Measurements from ENCODE around the gene BCL11B. TPM values are rescaled to one million over a fixed set of nuclear protein-coding genes. Genes with fewer than 3 reads are reported as not detected.

The BCL11B gene
- total RNA-seq, 6 donors from 2014 or later = 1.1 to 4.5 (median 2.2) TPM

DNA sequence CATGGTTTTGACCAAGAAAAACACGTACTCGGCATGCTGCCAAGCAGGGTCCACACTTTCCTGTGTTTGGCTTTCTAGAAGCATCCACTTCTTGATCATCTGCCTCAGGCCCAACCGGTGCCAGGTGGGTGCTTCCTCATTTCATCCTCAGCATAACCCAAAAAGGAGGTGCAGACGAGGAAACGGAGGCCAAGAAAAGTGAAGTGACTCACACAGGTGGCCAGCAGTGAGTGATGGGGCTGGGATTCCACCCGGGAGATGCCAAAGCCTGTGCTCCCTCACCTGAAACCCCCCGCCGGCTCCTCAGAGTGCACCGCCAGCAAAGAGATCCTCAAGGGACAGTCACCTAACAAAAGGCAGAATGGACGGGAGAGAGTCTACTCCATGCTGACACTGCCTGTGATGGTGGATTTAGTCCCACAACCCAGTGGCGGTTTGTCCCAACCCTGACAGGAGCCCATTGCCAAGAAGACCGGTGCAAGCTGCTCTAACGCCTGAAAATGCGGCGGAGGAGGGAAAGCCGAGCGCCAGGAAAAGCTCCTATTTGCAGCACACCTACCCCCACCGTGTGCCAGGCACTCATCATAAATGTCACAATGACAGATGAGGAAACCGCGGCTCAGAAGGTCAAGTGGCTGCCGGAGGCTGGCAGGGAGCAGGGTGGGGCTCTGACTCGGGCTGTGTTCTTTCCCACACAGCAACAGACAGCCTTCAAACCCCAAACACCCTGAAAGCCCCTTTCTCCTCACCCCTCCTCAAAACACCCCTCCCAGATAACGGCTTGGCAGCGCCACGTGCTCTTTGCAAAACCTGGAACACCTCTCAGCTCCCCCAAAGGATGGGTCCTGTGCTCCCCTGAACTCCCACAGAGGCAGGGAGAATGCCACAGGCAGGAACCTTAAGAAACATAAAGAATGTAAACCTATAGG is 18.8 kb downstream of the BCL11B start:
- ATAC-seq (ENCODE audit: low FRiP score in 2 of 2) (no peak), DNase-seq (no peak)
- 60 to 64% methylated on average over 23 to 25 of the region's 25 CpGs for WGBS, 2 donors
- Histone ChIP-seq H3K27me3 (no peaks in the 10 kb centered on the region), H3K4me1 (no peaks in the 10 kb centered on the region), H3K4me3 (no peak overlapping the region), H3K27ac (no peak overlapping the region), H3K36me3 (no peaks in the 10 kb centered on the region), H3K9me3 (no peaks in the 10 kb centered on the region)
- TF ChIP-seq POLR2AphosphoS5 (IDR thresholded peaks at IDR 0.05) = no peak
- no peak for TF ChIP-seq EP300 (IDR thresholded peaks at IDR 0.05)
- TF ChIP-seq POLR2A (IDR thresholded peaks at IDR 0.05) = no peak
- TF ChIP-seq, protein P1, sequence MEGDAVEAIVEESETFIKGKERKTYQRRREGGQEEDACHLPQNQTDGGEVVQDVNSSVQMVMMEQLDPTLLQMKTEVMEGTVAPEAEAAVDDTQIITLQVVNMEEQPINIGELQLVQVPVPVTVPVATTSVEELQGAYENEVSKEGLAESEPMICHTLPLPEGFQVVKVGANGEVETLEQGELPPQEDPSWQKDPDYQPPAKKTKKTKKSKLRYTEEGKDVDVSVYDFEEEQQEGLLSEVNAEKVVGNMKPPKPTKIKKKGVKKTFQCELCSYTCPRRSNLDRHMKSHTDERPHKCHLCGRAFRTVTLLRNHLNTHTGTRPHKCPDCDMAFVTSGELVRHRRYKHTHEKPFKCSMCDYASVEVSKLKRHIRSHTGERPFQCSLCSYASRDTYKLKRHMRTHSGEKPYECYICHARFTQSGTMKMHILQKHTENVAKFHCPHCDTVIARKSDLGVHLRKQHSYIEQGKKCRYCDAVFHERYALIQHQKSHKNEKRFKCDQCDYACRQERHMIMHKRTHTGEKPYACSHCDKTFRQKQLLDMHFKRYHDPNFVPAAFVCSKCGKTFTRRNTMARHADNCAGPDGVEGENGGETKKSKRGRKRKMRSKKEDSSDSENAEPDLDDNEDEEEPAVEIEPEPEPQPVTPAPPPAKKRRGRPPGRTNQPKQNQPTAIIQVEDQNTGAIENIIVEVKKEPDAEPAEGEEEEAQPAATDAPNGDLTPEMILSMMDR (IDR thresholded peaks at IDR 0.05) = no peak

DNA sequence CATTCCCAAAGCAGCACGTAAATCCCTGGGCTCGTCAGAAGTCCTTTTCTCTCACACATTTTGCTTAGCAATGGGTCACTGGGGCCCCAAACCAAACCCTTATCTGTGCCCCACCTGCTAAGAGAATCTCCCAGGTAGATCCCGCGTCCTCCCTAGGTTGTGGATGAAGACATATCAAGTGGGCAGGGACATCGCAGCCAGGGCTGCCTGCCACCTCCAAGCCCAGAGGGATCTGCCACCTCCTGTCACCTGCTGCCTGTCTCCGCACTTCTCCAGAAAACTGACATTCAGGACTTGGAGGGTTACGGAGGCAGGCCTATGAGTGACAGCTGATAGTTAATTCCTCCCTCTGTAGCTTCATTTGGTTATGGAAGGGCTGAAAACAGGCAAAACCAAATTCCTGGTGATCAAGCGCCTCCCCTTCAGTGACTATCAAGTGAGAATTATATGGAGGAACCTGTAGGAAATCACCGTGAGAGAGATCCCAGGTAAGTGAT is 19.5 kb downstream of the BCL11B start:
- H3K27me3 ChIP-seq = peaks cover 0 to 3% (median 0%) of the 10 kb centered on the region in 4 donors
- TF ChIP-seq EP300 (IDR thresholded peaks at IDR 0.05) (no peak), POLR2A (IDR thresholded peaks at IDR 0.05) (no peak), POLR2AphosphoS5 (IDR thresholded peaks at IDR 0.05) (no peak)
- TF ChIP-seq, protein P1 (IDR thresholded peaks at IDR 0.05) = no peak
- H3K9me3 ChIP-seq = no peaks in the 10 kb centered on the region
- no peaks in the 10 kb centered on the region for H3K4me1 ChIP-seq
- no peak for DNase-seq
- no peak for ATAC-seq (ENCODE audit: low FRiP score in 2 of 2)
- no peaks in the 10 kb centered on the region for H3K36me3 ChIP-seq
- 74 to 78% methylated on average over 9 of the region's 9 CpGs for WGBS, 2 donors
- H3K4me3 ChIP-seq = no peak overlapping the region
- no peak overlapping the region for H3K27ac ChIP-seq

DNA sequence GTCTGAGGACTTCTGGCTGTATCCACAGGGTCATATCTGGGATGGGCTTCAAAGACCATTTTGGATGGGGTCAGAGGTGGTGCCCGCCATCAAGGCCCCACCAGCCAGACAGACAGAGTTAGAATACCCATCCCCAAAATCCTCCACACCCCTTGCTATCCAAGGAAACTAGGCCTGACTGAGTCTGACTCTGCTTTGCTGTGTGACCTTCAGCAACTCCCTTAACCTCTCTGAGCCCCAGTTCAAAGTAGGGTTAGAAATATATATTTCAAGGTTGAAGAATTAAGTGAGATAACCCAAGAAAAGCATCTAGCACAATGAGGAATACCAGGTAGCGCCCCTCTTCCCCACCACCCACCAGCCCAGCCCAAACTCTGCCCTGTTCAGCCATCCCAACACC is 20.3 kb downstream of the BCL11B start:
- no peaks in the 10 kb centered on the region for H3K9me3 ChIP-seq
- peaks cover 0 to 10% (median 3%) of the 10 kb centered on the region in 4 donors for H3K27me3 ChIP-seq
- no peak overlapping the region for H3K4me3 ChIP-seq
- WGBS, 2 donors = 91 to 95% methylated on average over 2 of the region's 2 CpGs
- no peaks in the 10 kb centered on the region for H3K36me3 ChIP-seq
- no peak for ATAC-seq (ENCODE audit: low FRiP score in 2 of 2)
- peaks cover 0 to 3% (median 0%) of the 10 kb centered on the region in 4 donors for H3K4me1 ChIP-seq
- TF ChIP-seq, protein P1 (IDR thresholded peaks at IDR 0.05) = no peak
- no peak for TF ChIP-seq EP300 (IDR thresholded peaks at IDR 0.05)
- no peak for TF ChIP-seq POLR2AphosphoS5 (IDR thresholded peaks at IDR 0.05)
- no peak for TF ChIP-seq POLR2A (IDR thresholded peaks at IDR 0.05)
- H3K27ac ChIP-seq = no peak overlapping the region
- DNase-seq = no peak

DNA sequence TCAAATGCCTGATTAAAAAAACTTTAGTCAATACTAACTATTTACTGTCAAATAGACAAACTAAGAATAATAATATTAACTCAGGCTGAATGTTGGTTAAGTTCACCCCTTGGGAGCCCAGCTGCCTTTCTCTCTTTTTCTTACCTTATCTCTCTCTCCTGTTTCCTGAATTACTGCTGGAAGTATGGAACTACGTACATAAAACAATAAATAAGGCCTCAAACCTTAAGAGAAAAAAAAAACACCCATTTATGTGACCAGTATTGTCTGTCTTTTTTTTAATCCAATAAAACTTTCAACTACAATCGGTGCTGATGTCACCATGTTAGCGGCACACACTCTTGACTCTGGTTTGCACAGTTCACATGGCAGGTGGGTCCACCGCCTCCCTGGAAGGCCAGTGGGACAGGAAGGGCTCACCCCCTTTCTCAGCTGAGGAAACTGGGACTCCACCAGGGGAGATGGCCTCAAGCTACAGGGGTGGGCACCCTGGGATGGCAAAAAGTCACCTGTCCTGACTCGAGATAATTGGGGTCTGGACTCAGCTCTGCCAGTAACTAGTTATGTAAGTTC is 21.3 kb downstream of the BCL11B start:
- Histone ChIP-seq H3K4me3 (no peak overlapping the region), H3K4me1 (peaks cover 0 to 13% (median 6%) of the 10 kb centered on the region in 4 donors), H3K9me3 (no peaks in the 10 kb centered on the region), H3K27ac (no peak overlapping the region), H3K36me3 (no peaks in the 10 kb centered on the region), H3K27me3 (peaks cover 0 to 19% (median 7%) of the 10 kb centered on the region in 4 donors)
- DNase-seq (no peak), ATAC-seq (ENCODE audit: low FRiP score in 2 of 2) (no peak)
- WGBS, 2 donors = 76 to 80% methylated on average over 5 of the region's 5 CpGs
- TF ChIP-seq, protein P1 (IDR thresholded peaks at IDR 0.05) = no peak
- TF ChIP-seq POLR2A (IDR thresholded peaks at IDR 0.05) (no peak), EP300 (IDR thresholded peaks at IDR 0.05) (no peak), POLR2AphosphoS5 (IDR thresholded peaks at IDR 0.05) (no peak)

Measured in upper lobe of left lung (tissue), 6 donors.